Erythroblast (primary cell): ENCODE data around the gene ERGIC3.
"Not testable (repeated sequence)": the region's sequence is repeated elsewhere in the genome, so short reads cannot be mapped to it uniquely, and the experiment has no call there.

ENCODE experiments used
- GATA1 ChIP-seq: IDR thresholded peaks from 2 replicates; pipeline ENCODE4 v1.6.1; 2011; ENCODE audit warnings: low read depth, mild to moderate bottlenecking, control low read depth, low read length, moderate library complexity
- POLR2A ChIP-seq: IDR thresholded peaks from 2 replicates; pipeline ENCODE4 v1.6.1; 2011; ENCODE audit warnings: mild to moderate bottlenecking, low read length

- TF ChIP-seq POLR2A, GATA1: not testable (repeated sequence)
Observed at GRCh38 chr20:35517767-35518166, 24.1 kb upstream of the ERGIC3 start.
